Measurements from ENCODE around the gene SNX1. TPM values are rescaled to one million over a fixed set of nuclear protein-coding genes. Genes with fewer than 3 reads are reported as not detected.

SNX1 gene
- total and polyA plus RNA-seq, 4 experiments from 2014 or later: 58.3 to 155 (median 110) TPM

DNA sequence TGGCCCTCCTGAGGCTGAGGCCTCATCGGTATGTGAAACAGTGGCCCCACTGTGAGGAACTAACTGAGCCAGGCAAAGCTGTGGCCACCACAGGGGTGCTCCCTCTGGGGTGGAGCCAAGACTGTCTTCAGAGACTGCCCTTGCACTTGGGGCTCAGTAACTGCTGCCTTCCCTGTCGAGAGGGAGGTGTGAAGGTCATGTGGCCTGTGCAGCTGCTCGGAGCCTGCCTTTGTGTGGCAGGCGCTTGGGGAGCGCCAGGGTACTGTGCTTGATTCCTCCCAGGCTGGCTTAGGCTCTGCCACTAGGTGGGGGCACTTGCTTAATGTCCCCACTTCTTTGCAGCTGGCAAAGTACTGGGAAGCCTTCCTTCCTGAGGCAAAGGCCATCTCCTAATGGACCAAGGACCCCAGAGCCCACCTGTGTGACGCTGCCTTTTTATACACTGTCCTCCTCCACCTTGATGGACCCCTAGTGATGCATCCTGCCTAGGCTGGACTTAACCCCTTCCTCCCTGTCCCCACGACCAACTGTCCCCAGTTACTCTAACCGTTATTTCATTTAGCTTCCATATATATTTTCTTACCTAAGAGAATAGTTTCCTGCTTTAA is 41.5 kb downstream of the SNX1 start:
- H3K4me1 Mint-ChIP-seq: peaks cover 0 to 1% (median 0%) of the 10 kb centered on the region in 4 donors
- H3K27ac ChIP-seq (ENCODE audit: low read depth, low read length): no peak overlapping the region
- no peaks in the 10 kb centered on the region for H3K4me1 ChIP-seq (ENCODE audit: insufficient read depth, low read length)
- no peak overlapping the region for H3K27ac Mint-ChIP-seq
- no peaks in the 10 kb centered on the region for H3K27me3 Mint-ChIP-seq
- H3K4me3 Mint-ChIP-seq: no peak overlapping the region
- ChIA-PET POLR2A (ENCODE audit: partially characterized antibody) (no interaction called here), CTCF (ENCODE audit: partially characterized antibody) (interaction anchor here (1.7 kb wide), 1 partner anchor 12 kb away, joined by 5 read pairs; no protein-coding TSS in a partner anchor)
- H3K9me3 ChIP-seq (ENCODE audit: control insufficient read depth in 1 of 2, low read length in 2 of 2): no peaks in the 10 kb centered on the region
- H3K36me3 ChIP-seq (ENCODE audit: insufficient read depth, low read length): peaks cover 62% of the 10 kb centered on the region
- H3K36me3 Mint-ChIP-seq: peaks cover 69 to 80% of the 10 kb centered on the region in 2 donors
- no peak overlapping the region for H3K4me3 ChIP-seq (ENCODE audit: low read length in 2 of 2)
- intact Hi-C loops (cut with micrococcal nuclease): loop anchor here (2.0 kb wide), 1 partner anchor 15 kb away; no protein-coding TSS in a partner anchor
- no peaks in the 10 kb centered on the region for H3K27me3 ChIP-seq (ENCODE audit: insufficient read depth, low read length)
- no peak for DNase-seq
- H3K9me3 Mint-ChIP-seq: no peaks in the 10 kb centered on the region

- H3K27me3 ChIP-seq (ENCODE audit: insufficient read depth, low read length): no peaks in the 10 kb centered on the region
- no peaks in the 10 kb centered on the region for H3K9me3 Mint-ChIP-seq
- H3K36me3 Mint-ChIP-seq: peaks cover 61 to 78% of the 10 kb centered on the region in 2 donors
- intact Hi-C loops (cut with micrococcal nuclease): no loop called here
- no peaks in the 10 kb centered on the region for H3K4me1 ChIP-seq (ENCODE audit: insufficient read depth, low read length)
- peaks cover 52% of the 10 kb centered on the region for H3K36me3 ChIP-seq (ENCODE audit: insufficient read depth, low read length)
- ChIA-PET CTCF (ENCODE audit: partially characterized antibody) (interaction anchor here (1.7 kb wide), 1 partner anchor 11 kb away, joined by 5 read pairs; no protein-coding TSS in a partner anchor), POLR2A (ENCODE audit: partially characterized antibody) (no interaction called here)
- peak overlapping the region in 3 of 7 donors; percentile 13 to 37 (median 17) for H3K27ac Mint-ChIP-seq
- no peaks in the 10 kb centered on the region for H3K27me3 Mint-ChIP-seq
- H3K4me3 Mint-ChIP-seq: no peak overlapping the region
- no peak overlapping the region for H3K27ac ChIP-seq (ENCODE audit: low read depth, low read length)
- no peaks in the 10 kb centered on the region for H3K9me3 ChIP-seq (ENCODE audit: control insufficient read depth in 1 of 2, low read length in 2 of 2)
- no peak for DNase-seq
- no peak overlapping the region for H3K4me3 ChIP-seq (ENCODE audit: low read length in 2 of 2)
- no peaks in the 10 kb centered on the region for H3K4me1 Mint-ChIP-seq
Measured at GRCh38 chr15:64138331-64138941, 42.7 kb downstream of the SNX1 start.

DNA sequence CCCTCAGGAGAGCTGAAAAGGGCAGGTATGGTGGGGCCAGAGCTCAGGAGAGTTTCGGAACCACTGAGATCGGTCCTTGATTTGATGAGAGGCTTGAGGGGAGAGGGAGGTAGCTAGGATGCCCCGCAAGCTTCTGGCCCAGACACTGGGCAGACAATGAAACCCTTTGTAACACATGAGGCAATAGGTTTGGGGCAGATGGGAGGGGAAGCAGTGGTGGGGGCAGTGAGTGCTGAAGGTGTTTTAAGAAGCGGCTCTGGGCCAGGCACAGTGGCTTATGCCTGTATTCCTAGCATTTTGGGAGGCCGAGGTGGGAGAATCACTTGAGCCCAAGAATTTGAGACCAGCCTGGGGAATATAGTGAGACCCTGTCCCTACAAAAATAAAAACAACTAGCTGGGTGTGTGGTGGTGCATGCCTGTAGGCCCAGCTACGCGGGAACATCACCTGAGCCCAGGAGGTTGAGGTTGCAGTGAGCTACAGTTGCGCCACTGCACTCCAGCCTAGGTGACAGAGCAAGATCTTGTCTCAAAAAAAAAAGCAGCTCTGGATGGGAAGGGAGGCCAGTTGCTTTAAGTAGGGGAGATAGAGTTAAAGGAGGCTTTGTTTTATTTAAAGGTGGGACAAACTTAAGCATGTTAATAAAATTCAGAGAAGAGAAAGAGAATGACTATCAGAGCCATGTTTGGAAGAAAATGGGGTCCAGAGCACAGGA is 46.2 kb downstream of the SNX1 start:
- no peaks in the 10 kb centered on the region for H3K27me3 ChIP-seq (ENCODE audit: insufficient read depth, low read length)
- no peaks in the 10 kb centered on the region for H3K9me3 ChIP-seq (ENCODE audit: control insufficient read depth in 1 of 2, low read length in 2 of 2)
- no peak overlapping the region for H3K27ac ChIP-seq (ENCODE audit: low read depth, low read length)
- H3K4me3 ChIP-seq (ENCODE audit: low read length in 2 of 2): no peak overlapping the region
- Mint-ChIP-seq H3K9me3 (no peaks in the 10 kb centered on the region), H3K36me3 (peaks cover 36 to 61% of the 10 kb centered on the region in 2 donors), H3K27ac (peak overlapping the region in 3 of 7 donors; percentile 46 to 67 (median 55)), H3K4me3 (no peak overlapping the region), H3K4me1 (no peaks in the 10 kb centered on the region), H3K27me3 (no peaks in the 10 kb centered on the region)
- POLR2A ChIA-PET (ENCODE audit: partially characterized antibody): interaction anchor here (0.7 kb wide), 1 partner anchor 11 kb away, joined by 3 read pairs; no protein-coding TSS in a partner anchor
- no peaks in the 10 kb centered on the region for H3K4me1 ChIP-seq (ENCODE audit: insufficient read depth, low read length)
- DNase-seq: no peak
- CTCF ChIA-PET (ENCODE audit: partially characterized antibody): interaction anchor here (1.7 kb wide), 1 partner anchor 12 kb away, joined by 4 read pairs; no protein-coding TSS in a partner anchor
- peaks cover 29% of the 10 kb centered on the region for H3K36me3 ChIP-seq (ENCODE audit: insufficient read depth, low read length)
- intact Hi-C loops (cut with micrococcal nuclease): no loop called here

GRCh38 chr15:64143276-64143675 is 47.5 kb downstream of the SNX1 start:
- H3K27me3 Mint-ChIP-seq: no peaks in the 10 kb centered on the region
- DNase-seq: no peak
- POLR2A ChIA-PET (ENCODE audit: partially characterized antibody): no interaction called here
- Histone ChIP-seq H3K27ac (ENCODE audit: low read depth, low read length) (no peak overlapping the region), H3K27me3 (ENCODE audit: insufficient read depth, low read length) (no peaks in the 10 kb centered on the region), H3K4me1 (ENCODE audit: insufficient read depth, low read length) (no peaks in the 10 kb centered on the region), H3K4me3 (ENCODE audit: low read length in 2 of 2) (no peak overlapping the region), H3K9me3 (ENCODE audit: control insufficient read depth in 1 of 2, low read length in 2 of 2) (no peaks in the 10 kb centered on the region), H3K36me3 (ENCODE audit: insufficient read depth, low read length) (peaks cover 18% of the 10 kb centered on the region)
- no peaks in the 10 kb centered on the region for H3K4me1 Mint-ChIP-seq
- H3K4me3 Mint-ChIP-seq: no peak overlapping the region
- H3K9me3 Mint-ChIP-seq: no peaks in the 10 kb centered on the region
- intact Hi-C loops (cut with micrococcal nuclease): no loop called here
- H3K36me3 Mint-ChIP-seq: peaks cover 26 to 49% of the 10 kb centered on the region in 2 donors
- CTCF ChIA-PET (ENCODE audit: partially characterized antibody): interaction anchor here (3.6 kb wide), 1 partner anchor 11 kb away, joined by 28 read pairs; no protein-coding TSS in a partner anchor
- peak overlapping the region in 1 of 7 donors; percentile 48 for H3K27ac Mint-ChIP-seq

DNA sequence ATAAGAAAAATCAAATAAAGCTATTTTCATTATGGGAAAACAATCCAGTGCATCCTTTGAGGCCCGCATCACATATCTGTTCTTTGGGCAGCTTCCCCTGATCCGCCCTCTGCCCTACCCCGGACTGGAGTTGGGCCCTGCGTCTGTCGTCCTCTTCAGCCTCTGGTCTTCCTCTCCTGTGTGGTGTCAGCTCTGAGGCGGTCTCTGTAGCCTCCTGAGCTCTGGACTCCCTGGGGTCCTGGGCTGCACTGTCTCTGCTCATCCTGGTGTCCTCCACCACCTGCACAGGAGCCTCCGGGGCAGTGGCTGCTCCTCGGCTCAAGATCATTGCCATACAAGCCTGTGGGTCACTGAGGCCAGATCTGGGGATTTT is 48.4 kb downstream of the SNX1 start:
- no peak for DNase-seq
- Histone ChIP-seq H3K4me3 (ENCODE audit: low read length in 2 of 2) (no peak overlapping the region), H3K27ac (ENCODE audit: low read depth, low read length) (no peak overlapping the region), H3K9me3 (ENCODE audit: control insufficient read depth in 1 of 2, low read length in 2 of 2) (no peaks in the 10 kb centered on the region), H3K36me3 (ENCODE audit: insufficient read depth, low read length) (peaks cover 11% of the 10 kb centered on the region), H3K27me3 (ENCODE audit: insufficient read depth, low read length) (no peaks in the 10 kb centered on the region), H3K4me1 (ENCODE audit: insufficient read depth, low read length) (no peaks in the 10 kb centered on the region)
- Mint-ChIP-seq H3K27ac (peak overlapping the region in 2 of 7 donors; percentile 48 to 68), H3K4me1 (peaks cover under 1 to 4% (median 1%) of the 10 kb centered on the region in 4 donors), H3K36me3 (peaks cover 24 to 42% of the 10 kb centered on the region in 2 donors), H3K9me3 (no peaks in the 10 kb centered on the region), H3K27me3 (no peaks in the 10 kb centered on the region), H3K4me3 (no peak overlapping the region)
- POLR2A ChIA-PET (ENCODE audit: partially characterized antibody): interaction anchor here (0.8 kb wide), 1 partner anchor 9 kb away, joined by 3 read pairs; no protein-coding TSS in a partner anchor
- intact Hi-C loops (cut with micrococcal nuclease): no loop called here
- CTCF ChIA-PET (ENCODE audit: partially characterized antibody): interaction anchor here (1.7 to 3.6 kb wide), 2 partner anchors 10 to 19 kb away, joined by 4 to 28 read pairs; no protein-coding TSS in a partner anchor

DNA sequence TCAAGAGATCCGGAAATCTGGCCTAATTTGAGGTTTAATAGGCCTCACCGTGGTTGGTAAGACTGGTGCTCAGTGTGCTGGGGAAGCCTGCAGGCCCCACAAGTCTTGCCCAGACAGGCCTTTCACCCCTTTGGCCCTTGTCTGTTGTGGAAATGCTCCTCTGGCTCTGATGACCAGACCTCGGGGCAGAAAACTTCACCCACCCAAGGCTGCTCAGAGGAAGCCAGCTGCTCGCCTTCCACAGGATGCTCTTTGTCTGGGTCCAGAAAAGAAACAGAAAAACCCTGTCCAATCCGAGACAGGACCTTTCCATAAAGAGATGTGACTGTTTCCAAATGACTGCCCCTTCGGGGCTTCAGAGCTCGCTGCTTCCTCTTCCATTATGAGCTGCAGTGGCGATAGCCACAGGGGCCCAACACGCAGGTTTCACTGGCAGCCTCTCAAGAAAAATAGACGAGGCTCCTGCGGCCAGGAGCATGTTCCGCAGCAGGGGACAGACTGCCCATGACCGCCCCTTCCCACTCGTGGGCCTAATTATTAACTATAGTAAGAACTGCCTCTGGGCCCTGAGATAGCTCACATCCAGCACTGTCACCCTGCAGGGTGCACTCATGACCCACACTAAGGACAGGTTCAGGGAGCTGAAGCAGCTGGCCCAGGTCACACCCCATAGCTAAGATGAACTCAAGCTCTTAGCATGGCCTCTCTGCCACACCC is 48.9 kb downstream of the SNX1 start:
- H3K9me3 Mint-ChIP-seq: no peaks in the 10 kb centered on the region
- no peak for DNase-seq
- Histone ChIP-seq H3K9me3 (ENCODE audit: control insufficient read depth in 1 of 2, low read length in 2 of 2) (no peaks in the 10 kb centered on the region), H3K4me3 (ENCODE audit: low read length in 2 of 2) (no peak overlapping the region), H3K27ac (ENCODE audit: low read depth, low read length) (no peak overlapping the region), H3K36me3 (ENCODE audit: insufficient read depth, low read length) (peaks cover 11% of the 10 kb centered on the region), H3K27me3 (ENCODE audit: insufficient read depth, low read length) (no peaks in the 10 kb centered on the region), H3K4me1 (ENCODE audit: insufficient read depth, low read length) (peaks cover 4% of the 10 kb centered on the region)
- ChIA-PET CTCF (ENCODE audit: partially characterized antibody) (interaction anchor here (1.7 to 3.6 kb wide), 2 partner anchors 9 to 19 kb away, joined by 4 to 28 read pairs; no protein-coding TSS in a partner anchor), POLR2A (ENCODE audit: partially characterized antibody) (interaction anchor here (1.3 to 1.6 kb wide), 2 partner anchors 11 to 18 kb away, joined by 5 to 6 read pairs; partner anchors contain the start of gene PPIB)
- H3K27me3 Mint-ChIP-seq: no peaks in the 10 kb centered on the region
- peaks cover 5 to 7% (median 6%) of the 10 kb centered on the region in 4 donors for H3K4me1 Mint-ChIP-seq
- peaks cover 24 to 42% of the 10 kb centered on the region in 2 donors for H3K36me3 Mint-ChIP-seq
- intact Hi-C loops (cut with micrococcal nuclease): no loop called here
- H3K4me3 Mint-ChIP-seq: no peak overlapping the region
- peak overlapping the region in 2 of 7 donors; percentile 48 to 68 for H3K27ac Mint-ChIP-seq
